Dedifferentiated amniotic fluid mesenchymal stem cell (primary cell): ENCODE data around the gene KRT3.

ENCODE experiments used
- DNase-seq: peaks from one replicate; pipeline ENCODE4 v3.0.0-alpha.2; 2016; ENCODE audit errors: extremely low spot score

The KRT3 gene

GRCh38 chr12:52795694-52796428, at the start of gene KRT3:
TSS of gene KRT3 (minus strand) at chr12:52796117. CDS start at chr12:52796042, 75 bp downstream.
- no peak for DNase-seq

GRCh38 chr12:52844386-52844785, 48.5 kb upstream of the KRT3 start:
- DNase-seq, result no peak

- no peak for DNase-seq
Measured at GRCh38 chr12:52839436-52840105, 43.7 kb upstream of the KRT3 start.

- DNase-seq, result no peak
Measured at GRCh38 chr12:52838609-52839435, 42.9 kb upstream of the KRT3 start.

- DNase-seq, result no peak
Measured at GRCh38 chr12:52837781-52838608, 42.1 kb upstream of the KRT3 start.

GRCh38 chr12:52837413-52837741, 41.5 kb upstream of the KRT3 start:
- peak; percentile 31 for DNase-seq

GRCh38 chr12:52836491-52837412, 40.8 kb upstream of the KRT3 start:
- no peak for DNase-seq

- DNase-seq, result no peak
Measured at GRCh38 chr12:52836042-52836466, 40.1 kb upstream of the KRT3 start.

GRCh38 chr12:52835271-52836041, 39.5 kb upstream of the KRT3 start:
- DNase-seq, result no peak

GRCh38 chr12:52834727-52835001, 38.7 kb upstream of the KRT3 start:
- DNase-seq, result no peak

- DNase-seq, result no peak
Measured at GRCh38 chr12:52833922-52834726, 38.2 kb upstream of the KRT3 start, which contains the start of gene KRT79. TSS of gene KRT79 (minus strand) at chr12:52834311. CDS start at chr12:52834260, 51 bp downstream.

- no peak for DNase-seq
Measured at GRCh38 chr12:52832985-52833905, 37.3 kb upstream of the KRT3 start.

GRCh38 chr12:52832451-52832850, 36.5 kb upstream of the KRT3 start:
- DNase-seq, result no peak

GRCh38 chr12:52831251-52831650, 35.3 kb upstream of the KRT3 start:
- no peak for DNase-seq

- DNase-seq, result no peak
Measured at GRCh38 chr12:52829986-52830770, 34.3 kb upstream of the KRT3 start.

- DNase-seq, result no peak
Measured at GRCh38 chr12:52828591-52829021, 32.7 kb upstream of the KRT3 start.

GRCh38 chr12:52828156-52828555, 32.2 kb upstream of the KRT3 start:
- no peak for DNase-seq
